GM12873 (cell line): ENCODE data around the gene CORO1C.

Source experiments
- CTCF ChIP-seq: IDR thresholded peaks from 2 replicates; pipeline ENCODE4 v1.5.1; 2012; ENCODE audit warnings: low read depth, mild to moderate bottlenecking, moderate library complexity, low read length, control low read depth; ENCODE audit not compliant: insufficient read depth; ENCODE audit errors: missing control alignments

CORO1C gene

GRCh38 chr12:108772247-108772646 is 40.9 kb upstream of the CORO1C start:
- no peak for TF ChIP-seq CTCF

- TF ChIP-seq CTCF: no peak
These were observed 39.6 kb upstream of the CORO1C start for GRCh38 chr12:108770963-108771362.

GRCh38 chr12:108770269-108770829 is 39.0 kb upstream of the CORO1C start:
- TF ChIP-seq CTCF: no peak

GRCh38 chr12:108768591-108769500 is 37.5 kb upstream of the CORO1C start:
- no peak for TF ChIP-seq CTCF

GRCh38 chr12:108766294-108766693 is 35.0 kb upstream of the CORO1C start:
- TF ChIP-seq CTCF: no peak

GRCh38 chr12:108765289-108765764 is 34.0 kb upstream of the CORO1C start:
- no peak for TF ChIP-seq CTCF

- no peak for TF ChIP-seq CTCF
These were observed 33.4 kb upstream of the CORO1C start for GRCh38 chr12:108764540-108765288.
